ENCODE data around the gene FCN1. TPM values are rescaled to one million over a fixed set of nuclear protein-coding genes. Genes with fewer than 3 reads are reported as not detected.

Gene FCN1
- total RNA-seq, 2 experiments from 2014 or later = not detected

GRCh38 chr9:134895908-134896833 is 21.5 kb downstream of the FCN1 start:
- H3K27me3 Mint-ChIP-seq (ENCODE audit: low read depth) = peaks cover 7% of the 10 kb centered on the region
- H3K4me1 Mint-ChIP-seq (ENCODE audit: low read depth) = no peaks in the 10 kb centered on the region
- H3K4me3 Mint-ChIP-seq = no peak overlapping the region
- H3K9me3 Mint-ChIP-seq = peaks cover 6% of the 10 kb centered on the region
- DNase-seq = no peak
- intact Hi-C loops (cut with micrococcal nuclease) = no loop called here
- CTCF ChIA-PET = no interaction called here
- H3K27ac Mint-ChIP-seq = no peak overlapping the region
- H3K36me3 Mint-ChIP-seq (ENCODE audit: low read depth) = no peaks in the 10 kb centered on the region

- H3K4me1 Mint-ChIP-seq (ENCODE audit: low read depth) = no peaks in the 10 kb centered on the region
- CTCF ChIA-PET = no interaction called here
- H3K4me3 Mint-ChIP-seq = no peak overlapping the region
- peaks cover 11% of the 10 kb centered on the region for H3K27me3 Mint-ChIP-seq (ENCODE audit: low read depth)
- intact Hi-C loops (cut with micrococcal nuclease) = no loop called here
- H3K27ac Mint-ChIP-seq = no peak overlapping the region
- no peaks in the 10 kb centered on the region for H3K36me3 Mint-ChIP-seq (ENCODE audit: low read depth)
- DNase-seq = no peak
- peaks cover 6% of the 10 kb centered on the region for H3K9me3 Mint-ChIP-seq
Measured at GRCh38 chr9:134895567-134895907, 22.2 kb downstream of the FCN1 start.

- CTCF ChIA-PET = no interaction called here
- Mint-ChIP-seq H3K36me3 (ENCODE audit: low read depth) (no peaks in the 10 kb centered on the region), H3K4me3 (no peak overlapping the region), H3K27me3 (ENCODE audit: low read depth) (peaks cover 11% of the 10 kb centered on the region), H3K27ac (no peak overlapping the region), H3K9me3 (peaks cover 6% of the 10 kb centered on the region), H3K4me1 (ENCODE audit: low read depth) (no peaks in the 10 kb centered on the region)
- DNase-seq = no peak
- intact Hi-C loops (cut with micrococcal nuclease) = no loop called here
Measured at GRCh38 chr9:134895097-134895496, 22.6 kb downstream of the FCN1 start.

- no peak overlapping the region for H3K27ac Mint-ChIP-seq
Measured at GRCh38 chr9:134894136-134894860, 23.4 kb downstream of the FCN1 start.

GRCh38 chr9:134892820-134893420 is 24.8 kb downstream of the FCN1 start:
- Mint-ChIP-seq H3K36me3 (ENCODE audit: low read depth) (no peaks in the 10 kb centered on the region), H3K27me3 (ENCODE audit: low read depth) (peaks cover 11% of the 10 kb centered on the region), H3K4me1 (ENCODE audit: low read depth) (no peaks in the 10 kb centered on the region), H3K9me3 (no peaks in the 10 kb centered on the region), H3K27ac (no peak overlapping the region), H3K4me3 (no peak overlapping the region)
- CTCF ChIA-PET = no interaction called here
- DNase-seq = no peak
- intact Hi-C loops (cut with micrococcal nuclease) = no loop called here

More at GRCh38 chr9:134894136-134894860, 23.4 kb downstream of the FCN1 start:
- no peak for DNase-seq
- no peaks in the 10 kb centered on the region for H3K36me3 Mint-ChIP-seq (ENCODE audit: low read depth)
- H3K27me3 Mint-ChIP-seq (ENCODE audit: low read depth) = peaks cover 11% of the 10 kb centered on the region
- CTCF ChIA-PET = no interaction called here
- no peaks in the 10 kb centered on the region for H3K4me1 Mint-ChIP-seq (ENCODE audit: low read depth)
- intact Hi-C loops (cut with micrococcal nuclease) = no loop called here
- peaks cover 4% of the 10 kb centered on the region for H3K9me3 Mint-ChIP-seq
- H3K4me3 Mint-ChIP-seq = no peak overlapping the region

- CTCF ChIA-PET = no interaction called here
- Mint-ChIP-seq H3K4me3 (no peak overlapping the region), H3K36me3 (ENCODE audit: low read depth) (no peaks in the 10 kb centered on the region)
Measured at GRCh38 chr9:134892221-134892620, 25.5 kb downstream of the FCN1 start.

GRCh38 chr9:134891713-134892112 is 26.0 kb downstream of the FCN1 start:
- H3K4me3 Mint-ChIP-seq = no peak overlapping the region
- no peaks in the 10 kb centered on the region for H3K9me3 Mint-ChIP-seq
- no peak for DNase-seq
- intact Hi-C loops (cut with micrococcal nuclease) = no loop called here
- no peak overlapping the region for H3K27ac Mint-ChIP-seq
- CTCF ChIA-PET = no interaction called here
- no peaks in the 10 kb centered on the region for H3K36me3 Mint-ChIP-seq (ENCODE audit: low read depth)
- peaks cover 1% of the 10 kb centered on the region for H3K4me1 Mint-ChIP-seq (ENCODE audit: low read depth)
- H3K27me3 Mint-ChIP-seq (ENCODE audit: low read depth) = peaks cover 11% of the 10 kb centered on the region

More at GRCh38 chr9:134892221-134892620, 25.5 kb downstream of the FCN1 start:
- no peak for DNase-seq
- Mint-ChIP-seq H3K27ac (no peak overlapping the region), H3K9me3 (no peaks in the 10 kb centered on the region), H3K27me3 (ENCODE audit: low read depth) (peaks cover 12% of the 10 kb centered on the region), H3K4me1 (ENCODE audit: low read depth) (peaks cover 1% of the 10 kb centered on the region)
- intact Hi-C loops (cut with micrococcal nuclease) = no loop called here

- no peak for DNase-seq
- intact Hi-C loops (cut with micrococcal nuclease) = no loop called here
- CTCF ChIA-PET = no interaction called here
- H3K36me3 Mint-ChIP-seq (ENCODE audit: low read depth) = no peaks in the 10 kb centered on the region
- H3K4me3 Mint-ChIP-seq = no peak overlapping the region
- H3K27me3 Mint-ChIP-seq (ENCODE audit: low read depth) = peaks cover 11% of the 10 kb centered on the region
- H3K27ac Mint-ChIP-seq = no peak overlapping the region
- no peaks in the 10 kb centered on the region for H3K9me3 Mint-ChIP-seq
- H3K4me1 Mint-ChIP-seq (ENCODE audit: low read depth) = peaks cover 1% of the 10 kb centered on the region
Measured at GRCh38 chr9:134891053-134891452, 26.7 kb downstream of the FCN1 start.

GRCh38 chr9:134890155-134890495 is 27.6 kb downstream of the FCN1 start:
- Mint-ChIP-seq H3K36me3 (ENCODE audit: low read depth) (no peaks in the 10 kb centered on the region), H3K9me3 (no peaks in the 10 kb centered on the region), H3K4me1 (ENCODE audit: low read depth) (peaks cover 1% of the 10 kb centered on the region), H3K27ac (no peak overlapping the region), H3K4me3 (no peak overlapping the region), H3K27me3 (ENCODE audit: low read depth) (peaks cover 9% of the 10 kb centered on the region)
- no peak for DNase-seq
- CTCF ChIA-PET = no interaction called here
- intact Hi-C loops (cut with micrococcal nuclease) = no loop called here

GRCh38 chr9:134889386-134890154 is 28.1 kb downstream of the FCN1 start:
- peaks cover 1% of the 10 kb centered on the region for H3K4me1 Mint-ChIP-seq (ENCODE audit: low read depth)
- no peak overlapping the region for H3K4me3 Mint-ChIP-seq
- no peaks in the 10 kb centered on the region for H3K9me3 Mint-ChIP-seq
- no peaks in the 10 kb centered on the region for H3K36me3 Mint-ChIP-seq (ENCODE audit: low read depth)
- no peak for DNase-seq
- H3K27ac Mint-ChIP-seq = no peak overlapping the region
- CTCF ChIA-PET = interaction anchor here (0.6 kb wide), 1 partner anchor 15 kb away, joined by 3 read pairs; no protein-coding TSS in a partner anchor
- intact Hi-C loops (cut with micrococcal nuclease) = no loop called here
- peaks cover 9% of the 10 kb centered on the region for H3K27me3 Mint-ChIP-seq (ENCODE audit: low read depth)

GRCh38 chr9:134888603-134889190 is 29.0 kb downstream of the FCN1 start:
- CTCF ChIA-PET = interaction anchor here (0.6 kb wide), 1 partner anchor 14 kb away, joined by 3 read pairs; no protein-coding TSS in a partner anchor
- H3K27ac Mint-ChIP-seq = no peak overlapping the region
- no peaks in the 10 kb centered on the region for H3K36me3 Mint-ChIP-seq (ENCODE audit: low read depth)
- peaks cover 1% of the 10 kb centered on the region for H3K4me1 Mint-ChIP-seq (ENCODE audit: low read depth)
- H3K4me3 Mint-ChIP-seq = no peak overlapping the region
- H3K27me3 Mint-ChIP-seq (ENCODE audit: low read depth) = peaks cover 7% of the 10 kb centered on the region
- intact Hi-C loops (cut with micrococcal nuclease) = no loop called here
- no peaks in the 10 kb centered on the region for H3K9me3 Mint-ChIP-seq
- DNase-seq = no peak
